Subcutaneous adipose tissue (tissue), 4 donors: ENCODE measurements around the gene SIN3B. TPM values are rescaled to one million over a fixed set of nuclear protein-coding genes. Genes with fewer than 3 reads are reported as not detected.

ENCODE experiments used
- total RNA-seq, 4 donors: library from RNA; depleted of rRNA; stranded (reverse); fragments of >200 nt; gene quantifications; one replicate each; pipeline ENCODE4 v1.1.0, GENCODE V29; 2016
- TF ChIP-seq, protein P1 (sequence below): fragments of 450-650 bp; IDR thresholded peaks from one replicate; pipeline ENCODE4 v1.5.1; 2016; ENCODE audit warnings: low read depth, mild to moderate bottlenecking, control low read depth, antibody characterized with exemption, moderate library complexity

The SIN3B gene, protein sequence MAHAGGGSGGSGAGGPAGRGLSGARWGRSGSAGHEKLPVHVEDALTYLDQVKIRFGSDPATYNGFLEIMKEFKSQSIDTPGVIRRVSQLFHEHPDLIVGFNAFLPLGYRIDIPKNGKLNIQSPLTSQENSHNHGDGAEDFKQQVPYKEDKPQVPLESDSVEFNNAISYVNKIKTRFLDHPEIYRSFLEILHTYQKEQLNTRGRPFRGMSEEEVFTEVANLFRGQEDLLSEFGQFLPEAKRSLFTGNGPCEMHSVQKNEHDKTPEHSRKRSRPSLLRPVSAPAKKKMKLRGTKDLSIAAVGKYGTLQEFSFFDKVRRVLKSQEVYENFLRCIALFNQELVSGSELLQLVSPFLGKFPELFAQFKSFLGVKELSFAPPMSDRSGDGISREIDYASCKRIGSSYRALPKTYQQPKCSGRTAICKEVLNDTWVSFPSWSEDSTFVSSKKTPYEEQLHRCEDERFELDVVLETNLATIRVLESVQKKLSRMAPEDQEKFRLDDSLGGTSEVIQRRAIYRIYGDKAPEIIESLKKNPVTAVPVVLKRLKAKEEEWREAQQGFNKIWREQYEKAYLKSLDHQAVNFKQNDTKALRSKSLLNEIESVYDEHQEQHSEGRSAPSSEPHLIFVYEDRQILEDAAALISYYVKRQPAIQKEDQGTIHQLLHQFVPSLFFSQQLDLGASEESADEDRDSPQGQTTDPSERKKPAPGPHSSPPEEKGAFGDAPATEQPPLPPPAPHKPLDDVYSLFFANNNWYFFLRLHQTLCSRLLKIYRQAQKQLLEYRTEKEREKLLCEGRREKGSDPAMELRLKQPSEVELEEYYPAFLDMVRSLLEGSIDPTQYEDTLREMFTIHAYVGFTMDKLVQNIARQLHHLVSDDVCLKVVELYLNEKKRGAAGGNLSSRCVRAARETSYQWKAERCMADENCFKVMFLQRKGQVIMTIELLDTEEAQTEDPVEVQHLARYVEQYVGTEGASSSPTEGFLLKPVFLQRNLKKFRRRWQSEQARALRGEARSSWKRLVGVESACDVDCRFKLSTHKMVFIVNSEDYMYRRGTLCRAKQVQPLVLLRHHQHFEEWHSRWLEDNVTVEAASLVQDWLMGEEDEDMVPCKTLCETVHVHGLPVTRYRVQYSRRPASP
- 10 to 100 TPM; 44.4 to 94.0 (median 50.5) TPM for total RNA-seq

- TF ChIP-seq, protein P1, sequence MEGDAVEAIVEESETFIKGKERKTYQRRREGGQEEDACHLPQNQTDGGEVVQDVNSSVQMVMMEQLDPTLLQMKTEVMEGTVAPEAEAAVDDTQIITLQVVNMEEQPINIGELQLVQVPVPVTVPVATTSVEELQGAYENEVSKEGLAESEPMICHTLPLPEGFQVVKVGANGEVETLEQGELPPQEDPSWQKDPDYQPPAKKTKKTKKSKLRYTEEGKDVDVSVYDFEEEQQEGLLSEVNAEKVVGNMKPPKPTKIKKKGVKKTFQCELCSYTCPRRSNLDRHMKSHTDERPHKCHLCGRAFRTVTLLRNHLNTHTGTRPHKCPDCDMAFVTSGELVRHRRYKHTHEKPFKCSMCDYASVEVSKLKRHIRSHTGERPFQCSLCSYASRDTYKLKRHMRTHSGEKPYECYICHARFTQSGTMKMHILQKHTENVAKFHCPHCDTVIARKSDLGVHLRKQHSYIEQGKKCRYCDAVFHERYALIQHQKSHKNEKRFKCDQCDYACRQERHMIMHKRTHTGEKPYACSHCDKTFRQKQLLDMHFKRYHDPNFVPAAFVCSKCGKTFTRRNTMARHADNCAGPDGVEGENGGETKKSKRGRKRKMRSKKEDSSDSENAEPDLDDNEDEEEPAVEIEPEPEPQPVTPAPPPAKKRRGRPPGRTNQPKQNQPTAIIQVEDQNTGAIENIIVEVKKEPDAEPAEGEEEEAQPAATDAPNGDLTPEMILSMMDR, result no peak
Observed at GRCh38 chr19:16829010-16829821, at the start of gene SIN3B. Gene SIN3B, plus strand, starts transcription at chr19:16829398. Its CDS starts 23 bp downstream, at chr19:16829421.

- TF ChIP-seq, protein P1, result no peak
Observed at GRCh38 chr19:16779539-16780163, 49.5 kb upstream of the SIN3B start.

DNA sequence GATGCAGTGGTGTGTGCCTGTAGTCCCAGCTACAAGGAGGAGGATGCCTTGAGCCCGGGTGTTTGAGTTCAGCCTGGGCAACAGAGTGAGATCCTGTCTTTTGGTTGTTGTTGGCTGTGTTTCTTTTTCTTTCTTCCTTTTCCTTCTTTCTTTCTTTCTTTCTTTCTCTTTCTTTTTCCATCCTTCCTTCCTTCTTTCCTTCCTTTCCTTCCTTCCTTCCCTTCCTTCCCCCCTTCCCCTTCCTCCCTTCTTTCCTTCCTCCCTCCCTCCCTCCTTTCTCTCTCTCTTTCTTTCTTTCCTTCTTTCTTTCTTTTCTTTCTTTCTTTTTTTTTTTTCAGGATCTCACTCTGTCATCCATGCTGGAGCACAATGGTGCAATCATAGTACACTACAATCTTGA, 46.5 kb upstream of the SIN3B start:
- TF ChIP-seq, protein P1, result no peak

- TF ChIP-seq, protein P1, result no peak
Observed at GRCh38 chr19:16788479-16788878, 40.7 kb upstream of the SIN3B start.

GRCh38 chr19:16789238-16789637, 40.0 kb upstream of the SIN3B start:
- TF ChIP-seq, protein P1, result no peak

- TF ChIP-seq, protein P1, result no peak
Observed at GRCh38 chr19:16790051-16790450, 39.1 kb upstream of the SIN3B start.
